GM12801 (cell line): ENCODE measurements around the gene COL25A1.

Experiments used
- TF ChIP-seq, protein P1 (sequence below): IDR thresholded peaks from one replicate; pipeline ENCODE4 v1.5.1; 2011; ENCODE audit warnings: control low read depth; ENCODE audit not compliant: insufficient read length; ENCODE audit errors: extremely low read depth

COL25A1 gene

DNA sequence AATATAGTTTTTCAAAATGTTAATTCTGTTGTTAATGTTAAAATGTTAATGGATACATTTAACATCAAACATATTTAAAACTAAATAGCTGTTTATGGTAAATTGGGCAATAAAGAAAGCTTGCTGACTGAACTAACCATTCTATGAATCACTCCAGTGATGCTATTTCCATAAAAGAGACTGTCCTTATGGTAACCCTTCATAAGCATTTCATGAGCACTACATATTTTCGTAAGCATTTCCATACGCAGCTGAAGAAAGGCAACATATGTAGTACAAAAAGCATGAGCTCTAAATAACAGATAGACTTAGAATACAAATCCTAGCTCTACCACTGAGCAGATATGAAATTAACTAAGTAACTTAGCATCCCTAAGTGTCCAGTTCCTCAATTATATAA lies 188.9 kb downstream of the COL25A1 start:
- TF ChIP-seq, protein P1, sequence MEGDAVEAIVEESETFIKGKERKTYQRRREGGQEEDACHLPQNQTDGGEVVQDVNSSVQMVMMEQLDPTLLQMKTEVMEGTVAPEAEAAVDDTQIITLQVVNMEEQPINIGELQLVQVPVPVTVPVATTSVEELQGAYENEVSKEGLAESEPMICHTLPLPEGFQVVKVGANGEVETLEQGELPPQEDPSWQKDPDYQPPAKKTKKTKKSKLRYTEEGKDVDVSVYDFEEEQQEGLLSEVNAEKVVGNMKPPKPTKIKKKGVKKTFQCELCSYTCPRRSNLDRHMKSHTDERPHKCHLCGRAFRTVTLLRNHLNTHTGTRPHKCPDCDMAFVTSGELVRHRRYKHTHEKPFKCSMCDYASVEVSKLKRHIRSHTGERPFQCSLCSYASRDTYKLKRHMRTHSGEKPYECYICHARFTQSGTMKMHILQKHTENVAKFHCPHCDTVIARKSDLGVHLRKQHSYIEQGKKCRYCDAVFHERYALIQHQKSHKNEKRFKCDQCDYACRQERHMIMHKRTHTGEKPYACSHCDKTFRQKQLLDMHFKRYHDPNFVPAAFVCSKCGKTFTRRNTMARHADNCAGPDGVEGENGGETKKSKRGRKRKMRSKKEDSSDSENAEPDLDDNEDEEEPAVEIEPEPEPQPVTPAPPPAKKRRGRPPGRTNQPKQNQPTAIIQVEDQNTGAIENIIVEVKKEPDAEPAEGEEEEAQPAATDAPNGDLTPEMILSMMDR: no peak

DNA sequence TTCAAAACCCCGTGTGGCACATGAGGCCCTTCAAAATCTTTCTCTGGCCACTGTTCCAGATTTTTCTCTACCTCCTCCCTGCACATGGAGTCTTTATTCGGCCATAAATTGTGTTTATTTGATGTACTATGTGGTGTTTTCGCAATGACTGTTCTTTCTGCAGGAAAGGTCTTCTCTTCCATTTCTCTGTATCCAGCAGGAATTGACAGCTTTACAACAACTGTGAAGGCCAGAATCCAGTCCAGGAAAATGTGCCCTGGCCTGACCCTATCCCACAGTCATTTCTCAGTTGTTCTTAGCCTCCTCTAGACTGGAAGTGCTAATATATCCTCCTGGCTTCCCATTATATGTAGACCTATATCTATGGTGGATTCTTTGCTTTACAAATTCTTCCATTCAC lies 191.4 kb downstream of the COL25A1 start:
- TF ChIP-seq, protein P1: no peak

DNA sequence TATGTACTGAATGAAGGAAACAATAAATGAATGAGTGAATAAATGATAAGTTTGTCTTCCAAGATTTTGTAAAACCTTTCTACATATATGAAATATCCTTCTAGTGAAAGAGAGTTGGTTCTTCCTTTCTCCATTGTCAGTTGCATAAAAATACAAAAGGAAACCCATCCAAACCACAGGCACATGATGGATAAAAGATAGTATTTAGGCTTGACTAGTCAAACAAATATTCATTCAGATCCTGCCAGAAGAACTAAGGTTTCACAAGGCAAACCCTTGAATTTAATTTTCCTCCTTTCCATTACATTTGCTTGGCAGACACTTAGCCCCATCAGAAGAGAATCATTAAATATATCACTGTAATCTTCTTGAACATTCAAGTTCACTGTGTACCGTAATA lies 208.4 kb downstream of the COL25A1 start:
- TF ChIP-seq, protein P1: no peak

DNA sequence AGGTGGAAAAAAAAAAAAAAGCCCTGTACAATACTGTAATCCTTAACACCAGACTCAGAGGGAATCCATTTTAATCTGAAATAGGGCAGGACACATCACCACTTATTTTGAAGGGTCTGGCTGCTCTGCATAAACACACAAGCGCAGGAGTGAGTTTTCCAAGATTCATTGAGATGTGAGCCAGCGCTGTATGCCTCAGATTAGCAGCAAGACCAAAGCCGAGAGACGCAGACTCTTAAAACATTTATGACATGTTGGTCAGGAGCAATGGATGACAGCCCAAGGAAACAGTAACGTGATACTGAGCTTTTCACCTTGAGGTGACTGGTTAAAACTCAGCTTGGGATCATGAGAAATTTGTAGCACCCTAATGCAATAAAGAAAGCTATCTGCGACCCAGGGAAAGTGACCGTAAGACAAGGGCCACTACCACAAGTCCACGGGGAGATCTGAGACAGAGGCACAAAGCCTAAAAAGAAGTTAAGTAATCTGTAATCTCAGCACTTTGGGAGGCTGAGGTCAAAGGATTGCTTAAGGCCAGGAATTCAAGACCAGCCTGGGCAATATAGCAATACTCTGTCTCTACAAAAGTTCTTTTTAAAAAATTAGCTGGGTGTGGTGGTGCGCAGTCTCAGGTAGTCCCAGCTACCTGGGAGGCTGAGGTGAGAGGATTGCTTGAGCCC lies 210.6 kb downstream of the COL25A1 start:
- TF ChIP-seq, protein P1: no peak

DNA sequence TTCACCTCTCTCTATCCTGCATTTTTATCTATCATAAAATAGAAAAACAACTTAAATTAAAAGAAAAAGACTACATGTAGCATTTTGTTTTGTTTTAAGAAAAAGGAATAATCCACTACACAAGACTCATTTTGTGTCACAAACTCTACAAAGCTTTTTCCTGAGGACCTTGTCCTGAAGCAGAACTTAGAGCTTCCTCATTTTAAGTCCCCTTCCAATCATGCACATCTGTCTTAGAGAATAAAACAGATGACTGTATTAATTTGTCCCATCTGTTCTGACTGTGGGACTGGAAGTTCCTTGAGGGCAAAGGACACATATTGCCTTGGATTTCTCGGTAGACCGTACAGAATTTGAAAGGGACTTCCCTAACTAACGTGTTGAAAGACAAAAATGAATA lies 218.5 kb downstream of the COL25A1 start:
- TF ChIP-seq, protein P1: no peak

DNA sequence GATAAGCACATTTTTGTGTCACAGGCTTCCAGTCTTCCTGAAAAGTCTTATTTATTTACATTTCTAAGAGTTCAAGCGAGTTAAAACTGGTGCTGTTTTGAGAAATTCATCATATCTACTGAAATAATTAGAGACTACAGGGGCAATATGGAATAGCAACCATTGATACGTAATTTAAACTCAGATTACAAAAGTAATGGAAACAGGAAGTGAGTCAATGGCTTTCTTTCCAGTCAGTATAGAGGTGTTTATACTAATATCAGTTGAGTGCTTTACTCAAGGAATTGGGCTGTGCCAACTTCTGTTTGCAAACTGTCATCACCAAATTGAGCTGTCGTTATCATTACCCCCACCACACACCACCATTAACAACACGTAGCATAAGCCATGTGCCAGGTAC lies 222.7 kb downstream of the COL25A1 start:
- TF ChIP-seq, protein P1: no peak

DNA sequence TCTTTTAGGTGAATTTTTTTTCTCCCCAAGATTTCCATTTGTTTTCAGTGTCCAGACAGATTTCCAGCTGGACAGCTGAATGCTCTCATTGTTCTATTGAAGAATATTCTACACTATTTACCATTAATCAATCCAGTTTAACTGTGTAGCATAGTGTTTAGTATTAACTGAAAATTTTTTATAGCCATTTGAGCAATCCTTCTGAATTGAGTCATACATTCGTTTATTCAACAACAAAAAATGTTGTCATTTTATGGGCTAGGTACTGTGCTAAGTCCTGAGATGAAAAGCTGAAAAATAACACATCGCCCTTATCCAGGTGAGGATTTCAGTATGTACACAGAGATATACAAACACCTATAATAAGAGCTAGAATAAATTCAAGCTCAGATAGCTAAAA lies 223.3 kb downstream of the COL25A1 start:
- TF ChIP-seq, protein P1: no peak
